ENCODE data around the gene ZIC3. TPM values are rescaled to one million over a fixed set of nuclear protein-coding genes. Genes with fewer than 3 reads are reported as not detected.

The ZIC3 gene
- polyA plus RNA-seq, 1 donor: not detected

GRCh38 chrX:137574102-137574783 is 8.3 kb downstream of the ZIC3 start:
- DNase-seq (ENCODE audit: low read depth): no peak

- no peak for DNase-seq (ENCODE audit: low read depth)
Observed at GRCh38 chrX:137574784-137575293, 8.9 kb downstream of the ZIC3 start.

DNA sequence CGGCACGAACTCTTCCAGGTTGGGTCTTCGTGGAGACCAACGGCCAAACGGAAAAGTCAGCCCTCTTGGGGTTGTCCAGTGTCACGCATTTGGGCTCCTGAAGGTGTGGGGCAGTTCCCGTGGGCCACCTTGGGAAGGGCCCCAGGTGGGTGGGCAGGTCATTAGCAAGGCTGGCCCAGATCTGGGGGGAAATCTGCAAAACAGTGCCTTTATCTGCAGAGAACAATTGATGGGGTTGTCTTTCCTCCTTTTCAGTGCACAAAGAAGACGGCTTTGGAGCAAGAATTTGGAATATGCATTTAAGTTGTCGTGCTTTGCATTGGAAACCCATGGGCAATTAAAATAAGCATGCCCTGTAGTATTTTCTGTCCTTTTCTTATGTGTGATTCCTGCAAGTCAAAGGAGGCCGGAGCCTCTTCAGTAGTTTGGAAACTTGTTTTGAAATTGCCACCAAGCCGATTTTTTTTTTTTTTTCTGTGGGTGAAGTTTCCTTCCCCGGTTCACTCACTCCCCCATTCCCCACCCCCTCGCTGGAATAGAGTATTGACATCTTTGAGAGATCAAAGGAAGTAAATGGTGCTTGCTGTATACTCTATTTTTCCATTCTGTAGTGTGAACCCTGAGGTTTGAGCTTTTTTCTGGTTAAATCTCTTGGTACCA is 9.8 kb downstream of the ZIC3 start:
- no peak for DNase-seq (ENCODE audit: low read depth)

DNA sequence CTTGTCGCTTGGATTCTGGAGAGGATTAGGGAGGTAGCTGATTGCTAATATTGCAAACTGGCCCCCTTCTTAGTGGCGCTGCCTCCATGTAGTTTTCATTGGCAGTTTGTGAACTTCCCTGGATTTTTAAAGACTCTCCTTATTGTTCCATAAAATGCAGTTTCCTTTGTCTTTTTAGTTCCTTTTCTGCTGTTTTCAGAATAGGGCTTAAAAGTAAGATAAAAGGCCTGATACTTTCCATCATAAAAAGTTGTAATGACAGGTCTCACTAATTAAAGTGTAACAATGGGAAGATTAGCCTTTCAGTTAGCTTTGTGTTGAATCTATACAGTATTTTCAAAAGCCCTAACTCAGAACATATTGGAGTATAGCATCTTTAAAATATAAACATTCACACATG is 21.2 kb downstream of the ZIC3 start:
- no peak for DNase-seq (ENCODE audit: low read depth)

DNA sequence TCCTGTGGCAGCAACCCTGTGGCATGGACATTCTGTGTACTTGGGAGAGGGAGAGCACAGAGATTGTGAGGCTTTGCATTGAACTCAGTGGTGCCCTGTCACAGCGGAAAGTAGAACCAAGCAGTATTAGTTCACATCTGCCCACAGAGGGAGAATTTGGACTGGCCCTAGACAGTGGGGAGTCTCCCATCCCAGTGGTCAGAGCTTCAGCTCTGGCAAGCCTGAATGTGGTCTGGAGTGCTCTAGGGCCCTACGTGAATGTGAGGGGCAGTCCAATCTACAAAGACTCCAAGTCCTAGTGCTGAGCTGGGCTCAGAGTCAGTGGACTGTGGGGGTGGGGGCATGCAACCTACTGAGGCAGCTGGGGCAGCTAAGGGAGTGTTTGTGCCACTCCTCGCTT is 34.8 kb downstream of the ZIC3 start:
- no peak for DNase-seq (ENCODE audit: low read depth)

Data from forelimb muscle (tissue), 1 donor.